HG02610 (cell line): ENCODE measurements around the gene CNTN4.

ENCODE experiments used
- ATAC-seq: cut with Tn5 transposase; IDR thresholded peaks from one replicate; pipeline ENCODE4 v1.9.1; 2021; ENCODE audit warnings: mild to moderate bottlenecking, moderate library complexity; ENCODE audit not compliant: unreplicated experiment

CNTN4 gene

GRCh38 chr3:2250783-2251182 lies 152.1 kb downstream of the CNTN4 start:
- no peak for ATAC-seq

- no peak for ATAC-seq
Observed at GRCh38 chr3:2261747-2262146, 163.1 kb downstream of the CNTN4 start.

GRCh38 chr3:2262204-2262603 lies 163.5 kb downstream of the CNTN4 start:
- no peak for ATAC-seq

GRCh38 chr3:2266606-2267005 lies 167.9 kb downstream of the CNTN4 start:
- ATAC-seq: no peak

GRCh38 chr3:2268779-2269178 lies 170.1 kb downstream of the CNTN4 start:
- no peak for ATAC-seq

GRCh38 chr3:2274526-2274925 lies 175.9 kb downstream of the CNTN4 start:
- no peak for ATAC-seq

- ATAC-seq: no peak
Observed at GRCh38 chr3:2283818-2284217, 185.2 kb downstream of the CNTN4 start.

GRCh38 chr3:2300938-2301337 lies 202.3 kb downstream of the CNTN4 start:
- ATAC-seq: no peak

GRCh38 chr3:2301361-2301760 lies 202.7 kb downstream of the CNTN4 start:
- ATAC-seq: no peak

GRCh38 chr3:2303566-2303965 lies 204.9 kb downstream of the CNTN4 start:
- no peak for ATAC-seq

GRCh38 chr3:2311022-2311421 lies 212.4 kb downstream of the CNTN4 start:
- ATAC-seq: no peak

- no peak for ATAC-seq
Observed at GRCh38 chr3:2317521-2317920, 218.9 kb downstream of the CNTN4 start.

GRCh38 chr3:2334921-2335320 lies 236.3 kb downstream of the CNTN4 start:
- no peak for ATAC-seq

GRCh38 chr3:2343031-2343682 lies 244.5 kb downstream of the CNTN4 start:
- ATAC-seq: no peak

GRCh38 chr3:2352134-2352762 lies 253.6 kb downstream of the CNTN4 start:
- ATAC-seq: no peak

- no peak for ATAC-seq
Observed at GRCh38 chr3:2354702-2355101, 256.0 kb downstream of the CNTN4 start.

- ATAC-seq: no peak
Observed at GRCh38 chr3:2356298-2356950, 257.8 kb downstream of the CNTN4 start.

- ATAC-seq: no peak
Observed at GRCh38 chr3:2360815-2361214, 262.1 kb downstream of the CNTN4 start.

- ATAC-seq: no peak
Observed at GRCh38 chr3:2362122-2362521, 263.5 kb downstream of the CNTN4 start.

GRCh38 chr3:2363854-2364253 lies 265.2 kb downstream of the CNTN4 start:
- ATAC-seq: no peak

GRCh38 chr3:2370317-2370716 lies 271.7 kb downstream of the CNTN4 start:
- ATAC-seq: no peak

GRCh38 chr3:2372306-2372705 lies 273.6 kb downstream of the CNTN4 start:
- ATAC-seq: no peak
